Activated CD4-positive, CD25-positive, alpha-beta regulatory T cell treated with anti-CD3 and anti-CD28 coated beads, Interleukin-2, amount 50 U/mL, for 16 hours (primary cell): ENCODE measurements around the gene APBA2.
"Not testable (repeated sequence)": the region's sequence is repeated elsewhere in the genome, so short reads cannot be mapped to it uniquely, and the experiment has no call there.

ENCODE experiments used
- DNase-seq: peaks from one replicate; pipeline ENCODE4 v3.0.0-alpha.2; 2020; ENCODE audit warnings: low read depth, low spot score

APBA2 gene

GRCh38 chr15:28997791-28998190 is 112.0 kb downstream of the APBA2 start:
- no peak for DNase-seq

- DNase-seq = no peak
Measured at GRCh38 chr15:28998511-28998910, 112.7 kb downstream of the APBA2 start.

GRCh38 chr15:29003191-29003839 is 117.5 kb downstream of the APBA2 start:
- DNase-seq = no peak

- DNase-seq = no peak
Measured at GRCh38 chr15:29003840-29004233, 118.1 kb downstream of the APBA2 start.

- DNase-seq = no peak
Measured at GRCh38 chr15:29005931-29006330, 120.2 kb downstream of the APBA2 start.

GRCh38 chr15:29008846-29009245 is 123.1 kb downstream of the APBA2 start:
- DNase-seq = no peak

GRCh38 chr15:29012097-29012496 is 126.3 kb downstream of the APBA2 start:
- DNase-seq = no peak

- DNase-seq = no peak
Measured at GRCh38 chr15:29014493-29014892, 128.7 kb downstream of the APBA2 start.

GRCh38 chr15:29016518-29016917 is 130.7 kb downstream of the APBA2 start:
- DNase-seq = no peak

GRCh38 chr15:29018120-29018805 is 132.5 kb downstream of the APBA2 start:
- DNase-seq = no peak

- DNase-seq = no peak
Measured at GRCh38 chr15:29018995-29019976, 133.5 kb downstream of the APBA2 start.

GRCh38 chr15:29021857-29022256 is 136.1 kb downstream of the APBA2 start:
- no peak for DNase-seq

- no peak for DNase-seq
Measured at GRCh38 chr15:29024662-29025061, 138.9 kb downstream of the APBA2 start.

GRCh38 chr15:29025411-29025810 is 139.6 kb downstream of the APBA2 start:
- not testable (repeated sequence) for DNase-seq

- not testable (repeated sequence) for DNase-seq
Measured at GRCh38 chr15:29028158-29028557, 142.4 kb downstream of the APBA2 start.

GRCh38 chr15:29029651-29030195 is 143.9 kb downstream of the APBA2 start:
- DNase-seq = no peak

GRCh38 chr15:29031502-29032228 is 145.9 kb downstream of the APBA2 start:
- DNase-seq = no peak

GRCh38 chr15:29032229-29032625 is 146.5 kb downstream of the APBA2 start:
- no peak for DNase-seq

GRCh38 chr15:29032751-29033150 is 147.0 kb downstream of the APBA2 start:
- no peak for DNase-seq

- DNase-seq = no peak
Measured at GRCh38 chr15:29034151-29034550, 148.4 kb downstream of the APBA2 start.
